OCI-LY3 (cell line): Measurements from ENCODE around the gene ERC1.

Experiments used
- H2AFZ ChIP-seq: fragments of 200-600, 300-600 bp; shearing (Covaris generic); 2 replicates; pipeline ENCODE4 v1.6.0; 2014; ENCODE audit warnings: antibody characterized with exemption, low read depth, low read length
- H3K27ac ChIP-seq: fragments of 200-600, 300-600 bp; sonication (generic); 2 replicates; pipeline ENCODE4 v1.5.1; 2014; ENCODE audit warnings: mild to moderate bottlenecking, low read length, moderate library complexity, mixed read lengths
- H3K27me3 ChIP-seq: fragments of 200-600, 300-600 bp; sonication (generic); 2 replicates; pipeline ENCODE4 v1.6.1; 2014; ENCODE audit warnings: low read depth, low read length, mixed read lengths
- H3K36me3 ChIP-seq: fragments of 200-600, 300-600 bp; sonication (generic); replicated peaks from 2 replicates; pipeline ENCODE3; 2014; ENCODE audit warnings: low read depth, low read length, mixed read lengths
- H3K4me1 ChIP-seq: fragments of 300-600, 200-600 bp; sonication (generic); 2 replicates; pipeline ENCODE4 v1.6.1; 2014; ENCODE audit warnings: low read length, mixed read lengths
- H3K4me2 ChIP-seq: fragments of 200-600, 300-600 bp; sonication (generic); 2 replicates; pipeline ENCODE4 v1.6.1; 2014; ENCODE audit warnings: low read length, mixed read lengths
- H3K4me3 ChIP-seq: fragments of 300-600, 200-600 bp; sonication (generic); 2 replicates; pipeline ENCODE4 v1.5.1; 2014; ENCODE audit warnings: antibody characterized with exemption, mild to moderate bottlenecking, low read length, moderate library complexity
- H3K79me2 ChIP-seq: fragments of 300-600, 200-600 bp; shearing (Covaris generic); 2 replicates; pipeline ENCODE4 v1.6.1; 2014; ENCODE audit warnings: mild to moderate bottlenecking, low read length, mixed read lengths
- H3K9ac ChIP-seq: fragments of 300-600, 200-600 bp; shearing (Covaris generic); 2 replicates; pipeline ENCODE4 v1.6.0; 2014; ENCODE audit warnings: mild to moderate bottlenecking, low read length, moderate library complexity
- H3K9me3 ChIP-seq: fragments of 200-600, 300-600 bp; shearing (Covaris generic); 2 replicates; pipeline ENCODE4 v1.6.1; 2014; ENCODE audit warnings: low read length, mixed read lengths; ENCODE audit not compliant: insufficient read depth
- H4K20me1 ChIP-seq: fragments of 200-600, 300-600 bp; sonication (generic); 2 replicates; pipeline ENCODE4 v1.6.1; 2016; ENCODE audit warnings: low read length, mixed read lengths; ENCODE audit not compliant: insufficient read depth
- CTCF ChIP-seq: fragments of 200-600, 300-600 bp; sonication (generic); IDR thresholded peaks from 2 replicates; pipeline ENCODE4 v1.5.1; 2014; ENCODE audit warnings: antibody characterized with exemption, low read length, low read depth
- EZH2phosphoT487 ChIP-seq: fragments of 200-600 bp; shearing (Covaris generic); IDR thresholded peaks from 2 replicates; pipeline ENCODE4 v1.6.1; 2018; ENCODE audit warnings: antibody characterized with exemption, mixed run types, low read depth

Gene ERC1

GRCh38 chr12:1544996-1545700 lies 554.1 kb downstream of the ERC1 start:
- H3K27ac ChIP-seq, result no peak overlapping the region
- H2AFZ ChIP-seq, result no peak overlapping the region
- H3K79me2 ChIP-seq, result peaks cover 38% of the 10 kb centered on the region
- H3K4me2 ChIP-seq, result peak overlapping the region; percentile 29; the same call in 1 of the 2 replicates
- peak; percentile 48 for TF ChIP-seq CTCF
- TF ChIP-seq EZH2phosphoT487, result no peak
- no peaks in the 10 kb centered on the region; the same call in 1 of the 2 replicates for H4K20me1 ChIP-seq
- peaks cover 27% of the 10 kb centered on the region for H3K4me1 ChIP-seq
- no peak overlapping the region for H3K9ac ChIP-seq
- no peaks in the 10 kb centered on the region for H3K27me3 ChIP-seq
- H3K9me3 ChIP-seq, result no peaks in the 10 kb centered on the region
- H3K36me3 ChIP-seq, result no peaks in the 10 kb centered on the region
- H3K4me3 ChIP-seq, result no peak overlapping the region
